Limb (tissue), 2 donors: ENCODE data around the gene MYO16.

Source experiments
- DNase-seq, 2 donors: peaks; one replicate each; pipeline ENCODE4 v3.0.0-alpha.2; 2016; ENCODE audit errors: extremely low spot score in 2 of 2

MYO16 gene

DNA sequence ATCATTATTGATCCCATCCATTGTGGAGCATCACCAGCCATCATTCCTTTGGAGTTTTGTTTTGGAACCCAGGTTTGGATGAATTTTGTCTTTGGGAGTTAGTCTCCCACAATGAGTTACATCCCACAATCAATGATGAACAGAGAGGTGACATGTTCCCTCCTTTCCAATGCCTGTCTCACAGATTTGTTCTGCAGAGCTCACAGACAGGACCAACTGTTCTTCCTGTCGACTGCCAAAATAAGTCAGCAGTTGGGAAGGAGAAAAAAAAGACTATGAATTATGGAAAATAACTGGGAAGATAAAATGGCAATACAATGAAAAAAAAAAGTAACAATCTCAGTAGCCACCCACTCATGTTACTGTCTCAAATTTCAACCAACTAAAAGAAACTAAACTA is 489.1 kb downstream of the MYO16 start:
- DNase-seq = no peak

DNA sequence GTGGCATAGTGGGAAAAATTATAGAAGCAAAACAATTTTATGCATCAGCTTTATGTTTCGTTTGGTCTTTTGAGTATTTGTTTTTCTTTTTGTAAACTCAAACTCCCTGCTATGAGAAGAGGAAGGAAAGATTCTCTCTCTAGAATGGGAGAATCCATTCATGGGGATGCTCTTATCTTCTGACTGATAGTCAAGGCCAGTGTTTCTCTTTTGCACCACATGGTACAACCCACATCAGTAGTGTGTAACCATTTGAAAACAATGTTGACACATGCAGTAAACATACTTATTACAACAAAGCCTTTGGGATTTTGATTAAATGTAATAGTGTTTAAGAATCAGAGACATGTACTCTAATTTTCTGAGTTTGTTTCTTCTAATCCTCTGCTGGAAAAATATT is 490.5 kb downstream of the MYO16 start:
- no peak for DNase-seq

- no peak for DNase-seq
These were observed 492.4 kb downstream of the MYO16 start for GRCh38 chr13:109121826-109122225.

GRCh38 chr13:109123971-109124370 is 494.6 kb downstream of the MYO16 start:
- no peak for DNase-seq

- DNase-seq = no peak
These were observed 496.8 kb downstream of the MYO16 start for GRCh38 chr13:109126178-109126577.

DNA sequence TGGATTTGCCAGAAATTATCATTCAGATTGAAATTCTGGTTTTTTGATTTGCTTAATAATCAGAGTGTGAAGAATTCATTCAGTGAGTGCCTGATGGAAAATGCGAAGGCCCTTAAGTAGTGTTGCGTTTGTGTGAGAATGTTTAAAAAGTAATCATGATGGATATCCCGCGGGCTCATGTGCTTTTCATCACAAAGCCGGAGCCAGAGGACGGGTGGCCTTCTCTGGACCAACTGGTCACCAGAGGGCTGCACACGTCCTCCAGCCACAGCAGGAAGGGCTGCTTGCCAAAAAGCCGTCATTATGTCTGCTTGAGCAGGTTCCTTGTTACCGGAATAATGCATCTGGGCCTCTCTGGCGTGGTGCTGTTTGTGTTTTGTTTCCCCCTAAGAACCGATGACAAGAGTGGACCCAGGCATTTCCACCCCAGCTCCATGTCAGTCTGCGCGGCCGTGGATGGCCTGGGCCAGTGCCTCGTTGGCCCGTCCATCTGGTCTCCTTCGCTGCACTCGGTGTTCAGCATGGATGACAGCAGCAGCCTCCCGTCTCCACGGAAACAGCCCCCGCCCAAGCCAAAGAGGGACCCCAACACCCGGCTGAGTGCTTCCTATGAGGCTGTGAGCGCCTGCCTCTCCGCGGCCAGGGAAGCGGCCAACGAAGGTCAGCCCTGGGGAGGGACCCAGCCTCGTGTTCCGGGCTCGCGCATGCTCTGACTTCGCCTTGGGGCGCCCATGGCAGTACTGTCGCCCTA is 497.7 kb downstream of the MYO16 start:
- DNase-seq = no peak

DNA sequence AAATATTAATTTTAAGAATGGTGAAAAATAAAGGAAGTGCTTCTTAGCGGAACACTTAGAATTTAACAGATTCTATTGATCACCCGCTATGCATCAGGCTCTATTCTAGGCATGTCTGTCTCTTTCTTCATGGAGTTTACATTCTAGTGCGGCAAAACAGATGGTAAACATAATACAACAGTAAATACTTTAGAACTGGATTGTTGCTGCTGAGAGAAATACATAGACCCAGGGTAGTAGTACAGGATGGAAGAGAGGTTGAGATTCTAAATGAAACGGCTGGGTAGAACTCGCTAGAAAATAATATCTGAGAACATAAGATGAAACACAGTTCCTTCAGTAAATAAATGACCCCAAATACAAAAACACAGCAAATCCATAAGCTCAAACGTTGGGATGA is 498.7 kb downstream of the MYO16 start:
- DNase-seq = no peak

DNA sequence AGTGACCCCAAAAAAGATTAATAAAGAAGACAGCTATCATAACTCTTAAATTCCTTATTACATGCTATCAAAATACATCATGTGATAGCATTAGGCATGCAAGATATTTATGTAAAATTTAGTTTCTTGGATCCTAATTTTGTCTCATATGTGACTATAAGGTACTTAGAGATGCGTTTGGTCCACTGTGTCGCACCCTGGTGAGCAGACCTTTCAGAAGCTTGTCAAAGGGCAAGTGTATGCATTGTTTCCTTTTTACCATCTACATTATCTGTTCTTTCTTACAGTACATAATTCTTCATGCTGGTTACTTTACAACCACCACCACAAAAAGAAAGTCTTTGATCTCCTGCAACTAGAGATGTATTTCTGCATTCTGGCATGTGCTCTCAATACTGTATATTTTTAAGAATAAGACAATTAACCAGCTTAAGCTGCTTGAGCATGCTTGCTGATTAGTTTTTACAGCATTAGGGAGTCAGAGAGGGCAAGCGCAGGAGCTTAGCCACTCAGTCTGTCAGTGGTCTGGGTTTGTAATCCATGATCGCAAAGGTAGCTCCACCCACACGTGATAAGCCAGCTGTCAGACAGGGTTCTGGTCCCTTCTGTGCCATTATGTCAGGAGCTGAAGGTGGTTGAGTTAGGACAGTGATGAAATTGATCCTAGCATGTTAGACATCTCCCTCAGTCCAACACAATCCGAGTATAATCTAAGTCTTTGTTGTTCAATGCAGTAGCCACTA is 500.9 kb downstream of the MYO16 start:
- no peak for DNase-seq

GRCh38 chr13:109131698-109132257 is 502.4 kb downstream of the MYO16 start:
- peak in 1 of 2 donors; percentile 16 for DNase-seq

DNA sequence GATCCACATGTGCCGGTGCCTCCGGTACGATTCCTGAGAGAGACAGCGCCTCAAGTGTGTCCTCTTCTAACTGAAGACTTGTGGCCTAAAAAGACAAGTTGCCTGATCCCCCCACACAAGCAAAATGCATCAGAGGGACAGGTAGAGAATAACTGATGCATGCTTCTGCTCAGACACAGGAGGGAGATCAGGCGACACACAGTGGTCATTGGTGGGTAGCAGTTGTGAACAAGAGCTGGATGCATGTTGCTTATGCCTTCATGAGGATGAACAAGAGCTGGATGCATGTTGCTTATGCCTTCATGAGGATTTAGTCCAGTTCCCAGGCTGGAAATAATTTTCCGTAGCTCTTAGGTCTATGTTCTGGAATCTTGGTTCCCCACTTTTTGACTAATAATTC is 505.6 kb downstream of the MYO16 start:
- no peak for DNase-seq

GRCh38 chr13:109136873-109137272 is 507.5 kb downstream of the MYO16 start:
- DNase-seq = no peak

GRCh38 chr13:109139346-109139745 is 509.9 kb downstream of the MYO16 start:
- no peak for DNase-seq

- DNase-seq = no peak
These were observed 510.6 kb downstream of the MYO16 start for GRCh38 chr13:109140054-109140453.

DNA sequence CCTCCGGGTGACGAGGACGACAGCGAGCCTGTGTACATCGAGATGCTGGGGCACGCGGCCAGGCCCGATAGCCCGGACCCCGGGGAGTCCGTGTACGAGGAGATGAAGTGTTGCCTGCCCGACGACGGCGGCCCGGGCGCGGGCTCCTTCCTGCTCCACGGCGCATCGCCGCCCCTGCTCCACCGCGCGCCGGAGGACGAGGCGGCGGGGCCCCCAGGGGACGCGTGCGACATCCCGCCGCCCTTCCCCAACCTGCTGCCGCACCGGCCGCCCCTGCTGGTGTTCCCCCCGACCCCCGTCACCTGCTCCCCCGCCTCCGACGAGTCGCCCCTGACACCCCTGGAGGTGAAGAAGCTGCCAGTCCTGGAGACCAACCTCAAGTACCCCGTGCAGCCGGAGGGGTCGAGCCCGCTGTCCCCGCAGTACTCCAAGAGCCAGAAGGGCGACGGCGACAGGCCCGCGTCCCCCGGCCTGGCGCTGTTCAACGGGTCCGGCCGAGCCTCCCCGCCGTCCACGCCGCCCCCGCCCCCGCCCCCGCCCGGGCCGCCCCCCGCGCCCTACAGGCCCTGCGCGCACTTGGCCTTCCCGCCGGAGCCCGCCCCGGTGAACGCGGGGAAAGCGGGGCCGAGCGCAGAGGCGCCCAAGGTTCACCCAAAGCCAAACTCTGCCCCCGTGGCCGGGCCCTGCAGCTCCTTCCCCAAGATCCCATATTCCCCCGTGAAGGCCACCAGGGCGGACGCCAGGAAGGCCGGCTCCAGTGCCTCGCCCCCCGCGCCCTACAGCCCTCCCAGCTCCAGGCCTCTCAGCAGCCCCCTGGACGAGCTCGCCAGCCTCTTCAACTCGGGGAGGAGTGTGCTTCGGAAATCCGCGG is 511.3 kb downstream of the MYO16 start:
- peak in 1 of 2 donors; percentile 61 for DNase-seq

- no peak for DNase-seq
These were observed 512.3 kb downstream of the MYO16 start for GRCh38 chr13:109141706-109142105.

GRCh38 chr13:109144693-109145437 is 515.5 kb downstream of the MYO16 start:
- no peak for DNase-seq

- DNase-seq = peak in 1 of 2 donors; percentile 77
These were observed 516.2 kb downstream of the MYO16 start for GRCh38 chr13:109145631-109146030.

DNA sequence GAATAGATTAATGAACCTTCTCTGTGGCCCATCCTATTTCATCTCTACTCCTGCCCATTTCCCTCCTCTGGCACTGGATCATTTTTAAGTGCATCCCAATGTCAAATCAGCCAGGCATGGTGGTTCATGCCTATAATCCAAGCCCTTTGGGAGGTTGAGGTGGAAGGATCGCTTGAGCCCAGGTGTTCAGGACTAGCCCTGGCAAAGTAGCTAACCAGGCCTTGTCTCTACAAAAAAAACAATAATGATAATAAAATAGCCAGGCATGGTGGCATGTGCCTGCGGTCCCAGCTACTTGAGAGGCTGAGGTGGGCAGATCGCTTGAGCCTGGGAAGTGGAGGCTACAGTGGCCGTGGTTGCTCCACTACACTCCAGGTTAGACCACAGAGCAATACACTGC is 517.0 kb downstream of the MYO16 start:
- no peak for DNase-seq

DNA sequence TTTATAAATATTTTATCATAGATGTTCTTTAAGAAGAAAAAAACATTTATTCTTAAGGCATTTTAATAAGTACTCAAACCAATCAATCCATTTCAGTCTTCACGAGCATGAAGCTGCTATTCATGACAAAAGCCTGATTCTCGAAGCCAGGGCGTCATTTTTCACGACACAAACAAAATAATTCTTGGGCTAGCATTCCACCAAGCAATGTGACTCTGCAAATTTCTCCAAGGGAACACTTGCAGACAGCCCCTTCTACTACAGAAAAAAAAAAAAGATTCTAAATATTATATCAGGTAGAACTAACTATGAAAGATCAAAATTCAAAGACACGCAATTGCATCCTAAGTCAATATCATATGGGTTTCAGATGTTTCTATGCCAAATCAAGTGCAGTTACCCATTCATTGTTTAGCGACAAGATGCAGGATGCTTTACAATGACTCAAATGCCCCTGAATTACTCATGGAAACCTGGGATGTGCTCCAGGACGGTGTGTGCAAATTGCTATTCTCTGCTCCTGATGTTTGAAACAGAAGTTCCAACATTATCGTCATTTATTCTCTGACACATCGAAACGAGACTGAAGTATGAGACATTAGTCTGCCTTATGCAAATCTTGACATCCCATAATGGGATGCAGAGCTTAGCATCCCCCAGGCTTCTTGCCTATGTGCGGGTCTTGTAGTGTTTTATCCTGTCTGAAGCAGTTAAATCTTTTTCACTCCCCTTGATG is 517.7 kb downstream of the MYO16 start:
- no peak for DNase-seq

- DNase-seq = no peak
These were observed 518.8 kb downstream of the MYO16 start for GRCh38 chr13:109148243-109148642.
